Left ventricle myocardium superior (tissue), 1 donor: Measurements from ENCODE around the gene SLC32A1. TPM values are rescaled to one million over a fixed set of nuclear protein-coding genes. Genes with fewer than 3 reads are reported as not detected.

Experiments used
- ATAC-seq: fragments of 200-7000 bp; cut with Tn5 transposase; one replicate; pipeline ENCODE4 v1.9.1; 2020; ENCODE audit warnings: mild to moderate bottlenecking, moderate library complexity
- DNase-seq: peaks from one replicate; pipeline ENCODE4 v3.0.0-alpha.2; 2020
- intact Hi-C: fragments of 100-400 bp; cut with micrococcal nuclease; formaldehyde crosslinking; loops from one replicate; pipeline ENCODE4 v1.11.0; 2022
- long read RNA-seq: library from polyadenylated mRNA; unstranded; transcript quantifications from one replicate; pipeline ENCODE4 v2.0.0, GENCODE V29; 2021
- total RNA-seq: library from RNA; stranded (reverse); fragmentation: NEBNext Ultra II Directional; extraction: Animal tissue kit (Norgen Biotek cat#: 25700); gene quantifications from one replicate; pipeline ENCODE4 v1.2.1, GENCODE V29; 2021
- donor health status: DM: no; HTN: yes; CAD: no; lungs with severe emphysema.

SLC32A1 gene
- not detected for total RNA-seq
- long read RNA-seq: 0 reads

GRCh38 chr20:38723848-38724625 is at the start of gene SLC32A1:
SLC32A1 (plus strand) TSS chr20:38724486; CDS start chr20:38724725, 239 bp downstream.
- ATAC-seq (no peak), DNase-seq (no peak)
- intact Hi-C loops: no loop called here

GRCh38 chr20:38674765-38675133 is 49.5 kb upstream of the SLC32A1 start:
- ATAC-seq: no peak
- no peak for DNase-seq
- intact Hi-C loops: no loop called here

GRCh38 chr20:38676576-38676975 is 47.7 kb upstream of the SLC32A1 start:
- intact Hi-C loops: no loop called here
- no peak for DNase-seq
- ATAC-seq: no peak

GRCh38 chr20:38680500-38681306 is 43.6 kb upstream of the SLC32A1 start:
- DNase-seq (no peak), ATAC-seq (peak; percentile 31)
- intact Hi-C loops: no loop called here

- DNase-seq (no peak), ATAC-seq (no peak)
- intact Hi-C loops: no loop called here
These were observed 39.0 kb upstream of the SLC32A1 start for GRCh38 chr20:38685271-38685670.

GRCh38 chr20:38685853-38686473 is 38.3 kb upstream of the SLC32A1 start:
- no peak for ATAC-seq
- DNase-seq: peak; percentile 63
- intact Hi-C loops: no loop called here

- ATAC-seq: no peak
- intact Hi-C loops: no loop called here
- peak; percentile 51 for DNase-seq
These were observed 31.6 kb upstream of the SLC32A1 start for GRCh38 chr20:38692436-38693411.

GRCh38 chr20:38697306-38697705 is 27.0 kb upstream of the SLC32A1 start:
- no peak for DNase-seq

GRCh38 chr20:38698541-38698940 is 25.7 kb upstream of the SLC32A1 start:
- no peak for DNase-seq
- intact Hi-C loops: no loop called here
- no peak for ATAC-seq

More at GRCh38 chr20:38697306-38697705, 27.0 kb upstream of the SLC32A1 start:
- no peak for ATAC-seq
- intact Hi-C loops: no loop called here

GRCh38 chr20:38700141-38700540 is 24.1 kb upstream of the SLC32A1 start:
- intact Hi-C loops: no loop called here
- ATAC-seq (no peak), DNase-seq (no peak)

GRCh38 chr20:38700926-38701325 is 23.4 kb upstream of the SLC32A1 start:
- ATAC-seq: no peak
- DNase-seq: no peak
- intact Hi-C loops: no loop called here

- intact Hi-C loops: no loop called here
- ATAC-seq (no peak), DNase-seq (no peak)
These were observed 20.8 kb upstream of the SLC32A1 start for GRCh38 chr20:38703526-38703925.

GRCh38 chr20:38704136-38704535 is 20.1 kb upstream of the SLC32A1 start:
- no peak for DNase-seq
- no peak for ATAC-seq
- intact Hi-C loops: no loop called here

- intact Hi-C loops: no loop called here
- no peak for DNase-seq
- no peak for ATAC-seq
These were observed 17.8 kb upstream of the SLC32A1 start for GRCh38 chr20:38706509-38706908.

GRCh38 chr20:38714308-38714707 is 10.0 kb upstream of the SLC32A1 start:
- no peak for ATAC-seq
- intact Hi-C loops: no loop called here
- no peak for DNase-seq

GRCh38 chr20:38715646-38716045 is 8.6 kb upstream of the SLC32A1 start:
- DNase-seq: no peak
- intact Hi-C loops: no loop called here
- ATAC-seq: no peak

- intact Hi-C loops: no loop called here
- DNase-seq: no peak
- ATAC-seq: no peak
These were observed 1.6 kb upstream of the SLC32A1 start for GRCh38 chr20:38722683-38723016.

- DNase-seq (no peak), ATAC-seq (no peak)
- intact Hi-C loops: no loop called here
These were observed 1.1 kb upstream of the SLC32A1 start for GRCh38 chr20:38723017-38723847.
